Right atrium auricular region (tissue), 2 donors: ENCODE data around the gene EMC10. TPM values are rescaled to one million over a fixed set of nuclear protein-coding genes. Genes with fewer than 3 reads are reported as not detected.

Source experiments
- DNase-seq: peaks from one replicate; pipeline ENCODE4 v3.0.0-alpha.2; 2019; ENCODE audit warnings: low spot score
- H3K27ac ChIP-seq, 2 donors: fragments of 200-600 bp; sonication (generic); 1 replicate in 1 of 2; 2 replicates in 1 of 2; pipeline ENCODE4 v1.5.1; 2016 to 2019
- H3K27me3 ChIP-seq, 2 donors: fragments of 200-600 bp; sonication (generic); one replicate each; pipeline versions ENCODE4 v1.5.1 to v1.6.0; 2017 to 2019
- H3K36me3 ChIP-seq: fragments of 200-600 bp; sonication (generic); one replicate; pipeline ENCODE4 v1.5.1; 2016
- H3K4me1 ChIP-seq, 2 donors: fragments of 200-600 bp; sonication (generic); one replicate each; pipeline versions ENCODE4 v1.5.1 to v1.6.0; 2017 to 2019
- H3K4me3 ChIP-seq, 2 donors: fragments of 200-600 bp; sonication (generic); 1 replicate in 1 of 2; 2 replicates in 1 of 2; pipeline ENCODE4 v1.5.1; 2017 to 2019; ENCODE audit warnings: mild to moderate bottlenecking in 1 of 2, moderate library complexity in 1 of 2
- H3K9me3 ChIP-seq, 2 donors: fragments of 200-600 bp; sonication (generic); one replicate each; pipeline ENCODE4 v1.5.1; 2019
- total RNA-seq, 2 donors: library from RNA; depleted of rRNA; stranded (reverse); fragments of >200 nt; gene quantifications; one replicate each; pipeline ENCODE4 v1.1.0, GENCODE V29; 2016
- TF ChIP-seq, protein P1 (sequence below), 2 donors: fragments of 200-600 bp; sonication (generic); IDR thresholded peaks; one replicate each; pipeline ENCODE4 v1.5.1; 2019; ENCODE audit warnings: antibody characterized with exemption in 2 of 2

The EMC10 gene
- total RNA-seq, 2 donors from 2014 or later = 94.9 to 112 TPM

GRCh38 chr19:50449236-50449899 is 26.9 kb upstream of the EMC10 start:
- H3K9me3 ChIP-seq = no peaks in the 10 kb centered on the region
- H3K27me3 ChIP-seq = no peaks in the 10 kb centered on the region
- no peaks in the 10 kb centered on the region for H3K36me3 ChIP-seq
- no peaks in the 10 kb centered on the region for H3K4me1 ChIP-seq
- no peak overlapping the region for H3K4me3 ChIP-seq
- TF ChIP-seq, protein P1, sequence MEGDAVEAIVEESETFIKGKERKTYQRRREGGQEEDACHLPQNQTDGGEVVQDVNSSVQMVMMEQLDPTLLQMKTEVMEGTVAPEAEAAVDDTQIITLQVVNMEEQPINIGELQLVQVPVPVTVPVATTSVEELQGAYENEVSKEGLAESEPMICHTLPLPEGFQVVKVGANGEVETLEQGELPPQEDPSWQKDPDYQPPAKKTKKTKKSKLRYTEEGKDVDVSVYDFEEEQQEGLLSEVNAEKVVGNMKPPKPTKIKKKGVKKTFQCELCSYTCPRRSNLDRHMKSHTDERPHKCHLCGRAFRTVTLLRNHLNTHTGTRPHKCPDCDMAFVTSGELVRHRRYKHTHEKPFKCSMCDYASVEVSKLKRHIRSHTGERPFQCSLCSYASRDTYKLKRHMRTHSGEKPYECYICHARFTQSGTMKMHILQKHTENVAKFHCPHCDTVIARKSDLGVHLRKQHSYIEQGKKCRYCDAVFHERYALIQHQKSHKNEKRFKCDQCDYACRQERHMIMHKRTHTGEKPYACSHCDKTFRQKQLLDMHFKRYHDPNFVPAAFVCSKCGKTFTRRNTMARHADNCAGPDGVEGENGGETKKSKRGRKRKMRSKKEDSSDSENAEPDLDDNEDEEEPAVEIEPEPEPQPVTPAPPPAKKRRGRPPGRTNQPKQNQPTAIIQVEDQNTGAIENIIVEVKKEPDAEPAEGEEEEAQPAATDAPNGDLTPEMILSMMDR (IDR thresholded peaks at IDR 0.05) = no peak
- no peak for DNase-seq
- no peak overlapping the region for H3K27ac ChIP-seq

GRCh38 chr19:50450369-50451222 is 25.7 kb upstream of the EMC10 start:
- Histone ChIP-seq H3K27ac (no peak overlapping the region), H3K36me3 (no peaks in the 10 kb centered on the region), H3K9me3 (no peaks in the 10 kb centered on the region)

GRCh38 chr19:50451223-50451534 is 25.1 kb upstream of the EMC10 start:
- Histone ChIP-seq H3K27ac (no peak overlapping the region), H3K9me3 (no peaks in the 10 kb centered on the region)
- no peak for DNase-seq

More at GRCh38 chr19:50450369-50451222, 25.7 kb upstream of the EMC10 start:
- Histone ChIP-seq H3K4me1 (no peaks in the 10 kb centered on the region), H3K27me3 (no peaks in the 10 kb centered on the region), H3K4me3 (no peak overlapping the region)
- TF ChIP-seq, protein P1 (IDR thresholded peaks at IDR 0.05) = no peak
- no peak for DNase-seq

GRCh38 chr19:50453243-50453642 is 23.1 kb upstream of the EMC10 start:
- TF ChIP-seq, protein P1 (IDR thresholded peaks at IDR 0.05) = no peak
- no peaks in the 10 kb centered on the region for H3K36me3 ChIP-seq
- H3K27me3 ChIP-seq = no peaks in the 10 kb centered on the region
- DNase-seq = no peak
- no peaks in the 10 kb centered on the region for H3K4me1 ChIP-seq
- H3K27ac ChIP-seq = no peak overlapping the region
- H3K9me3 ChIP-seq = no peaks in the 10 kb centered on the region
- H3K4me3 ChIP-seq = no peak overlapping the region

More at GRCh38 chr19:50451223-50451534, 25.1 kb upstream of the EMC10 start:
- Histone ChIP-seq H3K4me3 (no peak overlapping the region), H3K36me3 (no peaks in the 10 kb centered on the region), H3K4me1 (no peaks in the 10 kb centered on the region), H3K27me3 (no peaks in the 10 kb centered on the region)
- TF ChIP-seq, protein P1 (IDR thresholded peaks at IDR 0.05) = no peak

- DNase-seq = no peak
- no peak overlapping the region for H3K27ac ChIP-seq
- TF ChIP-seq, protein P1 (IDR thresholded peaks at IDR 0.05) = no peak
- H3K9me3 ChIP-seq = no peaks in the 10 kb centered on the region
- no peak overlapping the region for H3K4me3 ChIP-seq
- H3K27me3 ChIP-seq = peaks cover 0 to 3% of the 10 kb centered on the region in 2 donors
- H3K36me3 ChIP-seq = no peaks in the 10 kb centered on the region
- H3K4me1 ChIP-seq = no peaks in the 10 kb centered on the region
These were observed 20.3 kb upstream of the EMC10 start for GRCh38 chr19:50455992-50456391.
